ENCODE results near the gene WRNIP1.
"Not testable (repeated sequence)": the region's sequence is repeated elsewhere in the genome, so short reads cannot be mapped to it uniquely, and the experiment has no call there.

WRNIP1 gene

GRCh38 chr6:2795162-2795561, 30.0 kb downstream of the WRNIP1 start:
- TF ChIP-seq ZNF274 (IDR thresholded peaks at IDR 0.05; ENCODE audit: low read depth, low read length): no peak
- H3K4me3 ChIP-seq (ENCODE audit: low read length): no peak overlapping the region

GRCh38 chr6:2795956-2796355, 30.8 kb downstream of the WRNIP1 start:
- H3K4me3 ChIP-seq (ENCODE audit: low read length): no peak overlapping the region
- TF ChIP-seq ZNF274 (IDR thresholded peaks at IDR 0.05; ENCODE audit: low read depth, low read length): no peak

- no peak overlapping the region for H3K4me3 ChIP-seq (ENCODE audit: low read length)
- no peak for TF ChIP-seq ZNF274 (IDR thresholded peaks at IDR 0.05; ENCODE audit: low read depth, low read length)
Measured at GRCh38 chr6:2796861-2797260, 31.7 kb downstream of the WRNIP1 start.

- no peak overlapping the region for H3K4me3 ChIP-seq (ENCODE audit: low read length)
- TF ChIP-seq ZNF274 (IDR thresholded peaks at IDR 0.05; ENCODE audit: low read depth, low read length): no peak
Measured at GRCh38 chr6:2797564-2798031, 32.4 kb downstream of the WRNIP1 start.

GRCh38 chr6:2798586-2799134, 33.5 kb downstream of the WRNIP1 start:
- H3K4me3 ChIP-seq (ENCODE audit: low read length): no peak overlapping the region
- TF ChIP-seq ZNF274 (IDR thresholded peaks at IDR 0.05; ENCODE audit: low read depth, low read length): no peak

GRCh38 chr6:2799936-2800527, 34.8 kb downstream of the WRNIP1 start:
- TF ChIP-seq ZNF274 (IDR thresholded peaks at IDR 0.05; ENCODE audit: low read depth, low read length): no peak
- H3K4me3 ChIP-seq (ENCODE audit: low read length): no peak overlapping the region

- TF ChIP-seq ZNF274 (IDR thresholded peaks at IDR 0.05; ENCODE audit: low read depth, low read length): no peak
- H3K4me3 ChIP-seq (ENCODE audit: low read length): no peak overlapping the region
Measured at GRCh38 chr6:2800552-2801316, 35.5 kb downstream of the WRNIP1 start.

- H3K4me3 ChIP-seq (ENCODE audit: low read length): not testable (repeated sequence)
Measured at GRCh38 chr6:2801687-2802086, 36.5 kb downstream of the WRNIP1 start.

- TF ChIP-seq ZNF274 (IDR thresholded peaks at IDR 0.05; ENCODE audit: low read depth, low read length): no peak
- H3K4me3 ChIP-seq (ENCODE audit: low read length): no peak overlapping the region
Measured at GRCh38 chr6:2802521-2803060, 37.4 kb downstream of the WRNIP1 start.

- H3K4me3 ChIP-seq (ENCODE audit: low read length): no peak overlapping the region
- TF ChIP-seq ZNF274 (IDR thresholded peaks at IDR 0.05; ENCODE audit: low read depth, low read length): no peak
Measured at GRCh38 chr6:2803731-2804429, 38.7 kb downstream of the WRNIP1 start.

GRCh38 chr6:2804516-2804915, 39.3 kb downstream of the WRNIP1 start:
- no peak overlapping the region for H3K4me3 ChIP-seq (ENCODE audit: low read length)
- TF ChIP-seq ZNF274 (IDR thresholded peaks at IDR 0.05; ENCODE audit: low read depth, low read length): no peak

- TF ChIP-seq ZNF274 (IDR thresholded peaks at IDR 0.05; ENCODE audit: low read depth, low read length): no peak
- no peak overlapping the region for H3K4me3 ChIP-seq (ENCODE audit: low read length)
Measured at GRCh38 chr6:2805031-2805430, 39.8 kb downstream of the WRNIP1 start.

- no peak overlapping the region for H3K4me3 ChIP-seq (ENCODE audit: low read length)
- TF ChIP-seq ZNF274 (IDR thresholded peaks at IDR 0.05; ENCODE audit: low read depth, low read length): no peak
Measured at GRCh38 chr6:2806644-2807043, 41.5 kb downstream of the WRNIP1 start.

- no peak for TF ChIP-seq ZNF274 (IDR thresholded peaks at IDR 0.05; ENCODE audit: low read depth, low read length)
- H3K4me3 ChIP-seq (ENCODE audit: low read length): no peak overlapping the region
Measured at GRCh38 chr6:2807342-2808090, 42.3 kb downstream of the WRNIP1 start.
